Activated CD4-positive, alpha-beta memory T cell treated with anti-CD3 and anti-CD28 coated beads for 36 hours (primary cell): Measurements from ENCODE around the gene XPO5. TPM values are rescaled to one million over a fixed set of nuclear protein-coding genes. Genes with fewer than 3 reads are reported as not detected.

Experiments
- CTCF ChIA-PET: fragments of 350-600 bp; sonication (Branson Sonifier 250); formaldehyde crosslinking; loops from one replicate; lab custom pipeline; 2021; ENCODE audit warnings: antibody characterized with exemption, inconsistent platforms; lab: Charles Lee
- POLR2A ChIA-PET: fragments of 350-600 bp; sonication (Branson Sonifier 250); formaldehyde crosslinking; loops from one replicate; lab custom pipeline; 2021; ENCODE audit warnings: antibody characterized with exemption; lab: Charles Lee
- DNase-seq: peaks from one replicate; pipeline ENCODE4 v3.0.0-alpha.2; 2020
- H3K27ac Mint-ChIP-seq: one replicate; pipeline ENCODE4 v1.8.0; 2021; ENCODE audit warnings: mixed read lengths
- H3K27me3 Mint-ChIP-seq: one replicate; pipeline ENCODE4 v1.8.0; 2021; ENCODE audit warnings: mixed read lengths
- H3K36me3 Mint-ChIP-seq: one replicate; pipeline ENCODE4 v1.8.0; 2021; ENCODE audit warnings: mixed read lengths
- H3K4me1 Mint-ChIP-seq: one replicate; pipeline ENCODE4 v1.8.0; 2021; ENCODE audit warnings: low read depth, mixed read lengths
- H3K4me3 Mint-ChIP-seq: one replicate; pipeline ENCODE4 v1.8.0; 2021; ENCODE audit warnings: mild to moderate bottlenecking, mixed read lengths
- H3K9me3 Mint-ChIP-seq: one replicate; pipeline ENCODE4 v1.8.0; 2021; ENCODE audit warnings: mixed read lengths
- intact Hi-C: fragments of 100-400 bp; cut with micrococcal nuclease; formaldehyde crosslinking; loops from one replicate; pipeline ENCODE4 v1.15.1; 2023
- total RNA-seq, 2 experiments: library from RNA; stranded (reverse); gene quantifications; one replicate each; pipeline ENCODE4 v1.2.3, GENCODE V29; 2021

Gene XPO5
- total RNA-seq, 2 experiments from 2014 or later, result 83.7 to 97.9 TPM

DNA sequence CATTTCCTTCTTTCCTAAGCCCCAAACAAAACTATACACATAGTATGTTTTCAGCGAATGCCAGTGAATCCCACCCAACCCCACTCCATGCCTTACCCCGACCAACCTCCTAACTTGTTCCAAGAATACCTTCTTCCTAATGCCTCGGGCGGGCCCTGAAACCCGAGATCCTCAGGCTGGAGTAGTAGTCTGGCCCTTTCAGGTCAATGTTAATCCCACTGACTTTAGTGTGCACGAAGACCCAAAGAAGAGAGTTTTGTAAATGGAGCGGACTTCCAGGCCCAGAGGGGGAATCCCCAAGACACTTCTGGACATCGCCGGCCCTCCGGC lies 59.5 kb downstream of the XPO5 start:
- POLR2A ChIA-PET, result interaction anchor here (0.8 to 1.9 kb wide), 7 partner anchors 9 to 292 kb away, joined by 3 to 7 read pairs (median 3); partner anchors contain the start of gene DLK2
- no peak overlapping the region for H3K4me3 Mint-ChIP-seq
- DNase-seq, result no peak
- peaks cover 27% of the 10 kb centered on the region for H3K4me1 Mint-ChIP-seq
- H3K36me3 Mint-ChIP-seq, result peaks cover 38% of the 10 kb centered on the region
- CTCF ChIA-PET, result interaction anchor here (0.7 to 3.2 kb wide), 4 partner anchors 9 to 302 kb away, joined by 3 to 33 read pairs (median 4); partner anchors contain the start of gene DLK2
- intact Hi-C loops, result loop anchor here (2.0 to 5.0 kb wide), 2 partner anchors 40 to 149 kb away; partner anchors contain the start of genes TJAP1 and ZNF318
- H3K9me3 Mint-ChIP-seq, result no peaks in the 10 kb centered on the region
- H3K27me3 Mint-ChIP-seq, result no peaks in the 10 kb centered on the region
- no peak overlapping the region for H3K27ac Mint-ChIP-seq

DNA sequence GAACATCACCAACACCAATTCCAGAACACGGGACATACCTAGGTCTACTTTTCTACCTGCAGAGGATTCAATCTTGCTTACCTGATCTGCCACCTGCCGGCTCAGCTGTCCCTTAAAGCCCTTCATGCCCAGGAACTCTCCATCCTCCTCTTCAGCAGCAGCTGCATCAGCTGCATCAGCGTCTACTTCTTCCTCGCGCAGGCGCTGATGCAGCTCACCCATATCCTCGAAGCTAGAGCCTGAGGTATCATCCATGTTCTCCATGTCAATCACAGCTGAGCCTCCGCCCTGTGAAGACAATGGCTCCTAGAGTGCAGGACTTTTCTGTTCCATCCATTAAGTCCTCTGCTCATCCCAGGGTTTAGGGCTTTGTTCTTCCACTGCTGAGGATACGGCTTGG lies 60.0 kb downstream of the XPO5 start:
- no peaks in the 10 kb centered on the region for H3K27me3 Mint-ChIP-seq
- CTCF ChIA-PET, result interaction anchor here (3.2 kb wide), 1 partner anchor 9 kb away, joined by 33 read pairs; no protein-coding TSS in a partner anchor
- POLR2A ChIA-PET, result interaction anchor here (1.2 kb wide), 1 partner anchor 16 kb away, joined by 3 read pairs; no protein-coding TSS in a partner anchor
- no peaks in the 10 kb centered on the region for H3K9me3 Mint-ChIP-seq
- H3K36me3 Mint-ChIP-seq, result peaks cover 36% of the 10 kb centered on the region
- DNase-seq, result no peak
- peaks cover 28% of the 10 kb centered on the region for H3K4me1 Mint-ChIP-seq
- no peak overlapping the region for H3K4me3 Mint-ChIP-seq
- no peak overlapping the region for H3K27ac Mint-ChIP-seq
- intact Hi-C loops, result loop anchor here (2.0 to 5.0 kb wide), 2 partner anchors 39 to 149 kb away; partner anchors contain the start of genes TJAP1 and ZNF318

DNA sequence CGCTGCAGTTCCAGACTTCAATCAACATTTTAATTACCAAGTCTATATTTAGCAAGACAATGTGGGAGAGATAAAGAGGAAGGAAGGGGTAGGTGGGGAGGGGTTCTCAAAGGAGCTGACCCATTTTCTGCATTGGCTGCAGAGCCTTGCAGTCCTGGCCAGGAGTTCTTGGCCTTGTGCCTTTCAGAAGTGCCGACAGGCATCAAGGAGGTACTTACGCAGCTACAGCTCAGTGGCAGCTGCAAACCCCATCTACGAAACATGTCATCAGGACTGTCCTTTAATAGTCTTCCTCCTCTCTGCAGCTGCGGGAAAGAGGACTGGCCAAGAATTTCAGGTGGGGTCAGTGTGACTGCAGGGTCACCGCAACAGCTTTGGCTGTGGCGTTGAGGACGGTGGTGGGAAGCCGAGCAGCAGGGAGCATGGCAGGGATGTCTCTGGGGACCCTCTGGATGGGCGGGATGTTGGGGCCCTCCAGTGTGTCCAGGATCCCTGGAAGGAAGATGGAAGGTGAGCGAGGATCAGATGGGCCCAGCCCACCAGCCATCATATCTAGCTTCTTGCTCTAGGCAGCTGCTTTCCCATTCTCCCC lies 63.9 kb downstream of the XPO5 start:
- ChIA-PET CTCF (interaction anchor here (0.7 to 1.4 kb wide), 3 partner anchors 24 to 283 kb away, joined by 3 read pairs; no protein-coding TSS in a partner anchor), POLR2A (no interaction called here)
- Mint-ChIP-seq H3K4me1 (peaks cover 38% of the 10 kb centered on the region), H3K27ac (no peak overlapping the region), H3K9me3 (no peaks in the 10 kb centered on the region), H3K4me3 (no peak overlapping the region), H3K36me3 (peaks cover 24% of the 10 kb centered on the region), H3K27me3 (peaks cover 17% of the 10 kb centered on the region)
- intact Hi-C loops, result no loop called here
- DNase-seq, result no peak

DNA sequence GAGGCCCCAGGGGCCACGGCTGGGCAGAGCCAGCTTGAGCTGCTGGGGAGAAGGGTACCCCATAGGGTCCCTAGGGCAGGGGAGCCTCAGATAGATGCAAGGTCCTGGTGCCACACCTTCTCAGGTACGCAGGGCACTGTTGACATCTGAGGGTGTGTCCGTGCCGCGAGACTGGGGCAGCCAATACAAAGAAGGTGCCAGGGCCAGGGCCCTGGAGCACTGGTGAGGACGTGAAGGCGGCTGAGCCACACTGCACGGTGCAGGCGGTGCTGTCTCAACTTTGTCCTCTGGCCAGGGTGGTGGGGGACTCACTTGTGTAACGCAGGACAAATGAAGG lies 65.0 kb downstream of the XPO5 start:
- H3K27ac Mint-ChIP-seq, result no peak overlapping the region
- peaks cover 22% of the 10 kb centered on the region for H3K36me3 Mint-ChIP-seq
- no peak for DNase-seq
- peaks cover 17% of the 10 kb centered on the region for H3K27me3 Mint-ChIP-seq
- CTCF ChIA-PET, result interaction anchor here (1.0 to 5.8 kb wide), 2 partner anchors 202 to 247 kb away, joined by 3 to 60 read pairs; partner anchors contain the start of gene CRIP3
- peaks cover 31% of the 10 kb centered on the region for H3K4me1 Mint-ChIP-seq
- peak overlapping the region; percentile 70 for H3K4me3 Mint-ChIP-seq
- intact Hi-C loops, result no loop called here
- no peaks in the 10 kb centered on the region for H3K9me3 Mint-ChIP-seq
- POLR2A ChIA-PET, result interaction anchor here (0.6 to 1.5 kb wide), 2 partner anchors 56 to 764 kb away, joined by 3 read pairs; partner anchors contain the start of gene DLK2

DNA sequence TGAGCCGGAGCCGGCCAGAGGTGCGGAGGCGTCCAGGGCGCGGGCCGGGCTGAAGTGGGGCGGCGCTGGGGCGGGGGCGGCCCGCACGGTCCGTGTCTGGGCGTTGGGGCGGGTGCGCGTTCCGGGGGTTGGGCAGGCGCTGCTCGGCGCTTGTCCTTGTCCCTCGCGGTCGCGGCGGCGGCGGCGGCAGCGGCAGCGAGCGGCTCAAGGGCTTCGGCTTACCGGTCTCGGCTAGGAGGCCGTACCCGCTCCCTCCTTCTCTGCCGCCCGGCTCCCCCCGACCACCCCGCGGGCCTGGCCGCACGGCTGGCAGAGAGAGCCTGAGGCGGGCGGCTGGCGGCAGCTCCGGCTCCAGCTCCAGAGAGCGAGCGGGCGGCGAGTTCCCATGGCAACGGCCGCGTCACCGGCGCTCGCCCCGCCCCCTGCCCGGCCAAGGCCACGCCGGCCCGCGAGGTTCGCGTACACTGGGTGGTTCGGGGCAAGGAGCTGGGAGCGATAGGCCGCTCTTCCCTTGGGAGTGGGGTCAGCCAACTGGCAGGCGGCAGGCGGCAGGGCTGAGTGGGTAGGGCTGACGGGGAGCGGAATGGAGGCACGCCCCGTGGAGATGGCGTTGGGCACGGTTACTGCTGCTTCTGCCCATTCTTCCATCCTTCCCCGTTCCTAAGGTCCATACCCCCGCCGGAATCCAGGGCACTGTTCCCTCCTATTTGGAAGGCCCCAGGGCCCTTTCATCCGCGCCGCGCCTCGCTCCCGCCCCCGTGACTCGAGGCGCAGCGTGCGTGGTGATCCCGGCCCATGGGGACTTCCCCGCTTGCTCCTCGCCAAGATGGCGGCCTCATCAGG lies 65.6 kb downstream of the XPO5 start, which contains the start of gene LRRC73:
Gene LRRC73 (minus strand): TSS at position 363 of the 843 bp plus-strand sequence. CDS start 561 bp downstream, outside the sequence.
- intact Hi-C loops, result no loop called here
- H3K4me3 Mint-ChIP-seq, result peak within 1 kb of the TSS; percentile 70
- CTCF ChIA-PET, result interaction anchor here (0.5 to 5.8 kb wide), 8 partner anchors 14 to 281 kb away, joined by 3 to 60 read pairs (median 3); partner anchors contain the start of genes CRIP3 and DNPH1

DNA sequence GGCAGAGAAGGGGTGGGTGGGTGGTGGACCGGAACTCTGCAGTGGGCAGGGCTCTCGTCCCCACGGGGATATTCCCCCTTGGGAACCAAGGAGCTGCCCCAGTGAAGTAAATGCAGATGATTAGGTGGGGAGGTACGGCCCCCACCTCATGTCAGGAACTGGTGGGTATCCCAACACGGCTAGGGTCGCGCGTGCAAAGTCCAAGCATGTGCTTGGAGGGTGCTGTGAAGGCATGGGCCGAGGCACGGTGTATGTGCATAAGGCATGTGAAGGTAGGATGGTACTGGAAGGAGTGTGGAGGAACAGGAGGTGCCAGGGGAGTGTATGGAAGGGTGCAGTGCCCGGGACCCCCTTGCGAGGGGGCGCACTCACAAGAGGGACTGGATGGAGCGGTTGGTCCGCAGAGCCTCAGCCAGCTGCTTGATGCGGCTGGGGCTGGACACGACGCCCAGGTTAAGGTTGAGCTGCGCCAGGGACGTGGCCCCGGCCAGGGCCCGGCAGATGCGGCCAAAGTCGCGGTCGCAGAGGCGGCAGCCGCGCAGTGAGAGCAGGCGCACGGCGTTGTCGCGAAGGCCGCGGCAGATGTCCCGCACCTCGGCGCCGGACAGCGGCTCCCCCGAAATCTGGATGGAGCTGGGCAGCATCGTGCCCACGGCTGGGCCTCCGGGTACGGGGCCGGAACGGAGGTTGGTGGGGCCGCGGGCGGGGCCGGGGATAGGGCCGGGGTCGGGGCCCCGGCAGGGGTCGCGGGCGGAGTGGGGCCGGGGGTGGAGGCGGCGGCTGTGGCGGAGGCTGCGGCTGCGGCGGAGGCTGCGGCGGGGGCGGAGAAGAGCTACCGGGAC lies 66.5 kb downstream of the XPO5 start:
- ChIA-PET CTCF (interaction anchor here (0.5 to 5.8 kb wide), 11 partner anchors 7 to 280 kb away, joined by 3 to 65 read pairs (median 3); partner anchors contain the start of genes CRIP3, DLK2, DNPH1 and POLR1C), POLR2A (interaction anchor here (0.6 to 1.5 kb wide), 3 partner anchors 54 to 139 kb away, joined by 3 to 4 read pairs (median 3); partner anchors contain the start of gene DLK2)
- Mint-ChIP-seq H3K9me3 (no peaks in the 10 kb centered on the region), H3K27ac (no peak overlapping the region), H3K36me3 (peaks cover 14% of the 10 kb centered on the region), H3K4me1 (peaks cover 19% of the 10 kb centered on the region), H3K27me3 (peaks cover 17% of the 10 kb centered on the region), H3K4me3 (peak overlapping the region; percentile 63)
- intact Hi-C loops, result no loop called here
- DNase-seq, result no peak

More for the DNA sequence above, 65.6 kb downstream of the XPO5 start, which contains the start of gene LRRC73:
- POLR2A ChIA-PET, result interaction anchor here (0.6 to 1.5 kb wide), 4 partner anchors 55 to 763 kb away, joined by 3 to 4 read pairs (median 3); partner anchors contain the start of gene DLK2
- Mint-ChIP-seq H3K36me3 (peaks cover 20% of the 10 kb centered on the region), H3K27ac (no peak within 1 kb of the TSS), H3K27me3 (peaks cover 17% of the 10 kb centered on the region), H3K4me1 (peaks cover 26% of the 10 kb centered on the region), H3K9me3 (no peaks in the 10 kb centered on the region)
- peak; percentile 81 for DNase-seq

DNA sequence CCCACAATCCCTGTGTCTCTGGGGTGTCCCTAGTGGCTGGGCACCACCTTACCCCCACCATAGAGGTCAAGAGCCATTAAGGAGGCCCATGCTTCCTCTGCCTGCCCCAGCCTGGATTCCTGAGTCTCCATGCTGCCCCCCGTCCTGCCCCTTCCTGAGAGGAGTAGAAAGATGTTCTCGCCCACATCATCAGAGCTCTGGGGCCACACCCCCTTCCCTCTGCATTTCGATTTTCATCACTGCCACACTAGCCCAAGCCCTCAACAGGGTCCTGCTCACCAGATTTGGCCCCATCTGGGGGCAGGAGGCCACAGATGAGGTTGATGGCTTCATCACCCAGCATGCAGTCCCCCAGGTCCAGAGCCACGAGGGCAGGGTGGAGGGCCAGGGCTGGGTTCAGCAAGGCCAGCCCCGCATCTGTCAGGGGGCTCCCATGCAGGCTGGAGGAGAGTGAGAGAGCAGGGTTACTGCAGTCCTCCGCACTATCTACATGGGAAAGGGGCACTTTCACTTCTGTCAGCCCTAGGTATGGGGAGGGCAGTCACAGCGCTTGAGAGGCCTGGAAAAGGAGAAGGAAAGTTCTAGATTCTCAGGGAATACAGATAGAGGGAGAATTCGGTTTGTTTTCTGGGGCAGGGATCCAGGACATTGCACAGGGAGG lies 67.2 kb downstream of the XPO5 start:
- Mint-ChIP-seq H3K4me3 (peak overlapping the region; percentile 63), H3K27ac (no peak overlapping the region), H3K36me3 (peaks cover 14% of the 10 kb centered on the region), H3K4me1 (peaks cover 15% of the 10 kb centered on the region), H3K9me3 (no peaks in the 10 kb centered on the region), H3K27me3 (peaks cover 17% of the 10 kb centered on the region)
- ChIA-PET POLR2A (interaction anchor here (1.4 to 2.3 kb wide), 2 partner anchors 13 to 63 kb away, joined by 3 to 6 read pairs; no protein-coding TSS in a partner anchor), CTCF (interaction anchor here (0.6 to 5.8 kb wide), 6 partner anchors 8 to 444 kb away, joined by 3 to 65 read pairs (median 26); partner anchors contain the start of genes DLK2, DNPH1, POLR1C and YIPF3)
- DNase-seq, result no peak
- intact Hi-C loops, result no loop called here

DNA sequence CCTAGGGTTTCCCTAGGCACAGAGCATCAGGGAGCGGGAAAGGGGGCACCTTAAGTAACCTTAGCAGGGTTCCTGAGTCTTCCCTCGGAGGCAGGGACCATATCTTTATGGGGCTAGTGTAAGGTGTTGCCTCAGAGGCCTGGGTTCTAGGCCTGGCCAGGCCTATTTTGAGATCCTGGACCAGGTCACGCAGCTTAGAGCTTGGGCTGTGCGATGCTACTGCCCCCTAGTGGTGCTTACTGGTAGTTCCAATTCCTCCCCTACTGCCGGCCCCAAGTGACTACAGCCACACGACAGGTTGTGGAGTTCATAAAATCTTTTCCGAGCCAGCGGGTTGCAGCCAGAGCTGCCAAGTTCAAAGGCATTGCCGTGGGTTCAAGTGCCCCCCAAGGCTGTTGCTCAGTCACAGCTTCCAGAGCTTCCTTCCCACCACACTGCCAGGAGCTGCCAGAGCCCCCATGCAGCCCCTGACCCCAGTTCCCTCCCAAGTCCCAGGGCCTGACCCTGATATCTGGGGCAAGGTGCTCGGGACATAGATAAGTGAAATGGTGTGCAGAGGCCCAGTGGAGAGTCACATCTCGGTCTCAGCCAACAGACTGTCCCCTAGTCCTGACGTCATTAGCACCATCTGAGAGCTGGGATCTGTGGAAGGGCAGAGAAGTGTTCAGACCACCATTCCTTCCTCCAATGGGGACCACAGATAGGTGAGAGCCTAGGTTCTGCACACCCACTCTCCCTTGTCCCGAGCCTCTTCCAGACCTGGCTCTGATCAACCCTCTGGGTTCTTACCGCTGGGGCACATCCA lies 69.0 kb downstream of the XPO5 start:
- H3K27ac Mint-ChIP-seq, result no peak overlapping the region
- H3K4me1 Mint-ChIP-seq, result peaks cover 12% of the 10 kb centered on the region
- ChIA-PET POLR2A (interaction anchor here (0.7 to 2.3 kb wide), 5 partner anchors 10 to 277 kb away, joined by 3 to 6 read pairs (median 4); partner anchors contain the start of genes DNPH1, POLR1C and YIPF3), CTCF (interaction anchor here (0.8 to 5.8 kb wide), 49 partner anchors 8 to 363 kb away, joined by 3 to 65 read pairs (median 4); partner anchors contain the start of genes CRIP3, DLK2, DNPH1 and POLR1C)
- peak; percentile 87 for DNase-seq
- H3K36me3 Mint-ChIP-seq, result peaks cover 12% of the 10 kb centered on the region
- H3K9me3 Mint-ChIP-seq, result no peaks in the 10 kb centered on the region
- H3K4me3 Mint-ChIP-seq, result no peak overlapping the region
- peaks cover 17% of the 10 kb centered on the region for H3K27me3 Mint-ChIP-seq
- intact Hi-C loops, result loop anchor here (1.0 to 2.0 kb wide), 5 partner anchors 30 to 333 kb away; partner anchors contain the start of gene TJAP1

DNA sequence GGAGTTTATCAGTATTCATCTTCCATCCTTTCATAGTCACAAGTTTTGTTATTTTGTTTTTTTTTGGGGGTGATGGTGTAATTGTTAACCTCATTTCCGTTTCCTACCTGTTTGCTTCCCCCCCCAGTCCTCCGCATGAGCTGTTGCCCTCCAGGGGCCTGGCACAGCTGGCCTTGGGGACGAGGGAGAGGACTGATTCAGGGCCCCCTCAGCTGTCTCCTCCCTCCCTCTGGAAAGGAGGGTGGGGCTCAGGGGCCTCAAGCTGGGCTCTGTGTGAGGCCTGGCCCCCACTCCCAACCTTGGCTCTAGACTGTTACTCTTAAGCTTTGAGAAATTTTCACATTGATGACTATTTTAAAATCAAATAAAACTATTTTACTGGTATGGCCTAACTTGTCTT lies 69.7 kb downstream of the XPO5 start:
- peaks cover 10% of the 10 kb centered on the region for H3K4me1 Mint-ChIP-seq
- ChIA-PET POLR2A (interaction anchor here (1.6 to 1.7 kb wide), 2 partner anchors 10 to 277 kb away, joined by 3 to 6 read pairs; partner anchors contain the start of genes DNPH1, POLR1C and YIPF3), CTCF (interaction anchor here (0.6 to 5.8 kb wide), 43 partner anchors 10 to 395 kb away, joined by 3 to 65 read pairs (median 4); partner anchors contain the start of genes CRIP3, DLK2, DNPH1 and POLR1C)
- peaks cover 17% of the 10 kb centered on the region for H3K27me3 Mint-ChIP-seq
- no peak for DNase-seq
- intact Hi-C loops, result loop anchor here (1.0 to 2.0 kb wide), 5 partner anchors 29 to 332 kb away; partner anchors contain the start of gene TJAP1
- H3K9me3 Mint-ChIP-seq, result no peaks in the 10 kb centered on the region
- no peak overlapping the region for H3K4me3 Mint-ChIP-seq
- H3K36me3 Mint-ChIP-seq, result peaks cover 7% of the 10 kb centered on the region
- H3K27ac Mint-ChIP-seq, result no peak overlapping the region
